ENCODE measurements around the gene MGAT1. TPM values are rescaled to one million over a fixed set of nuclear protein-coding genes. Genes with fewer than 3 reads are reported as not detected.
"Not testable (repeated sequence)": the region's sequence is repeated elsewhere in the genome, so short reads cannot be mapped to it uniquely, and the experiment has no call there.

MGAT1 gene
- total RNA-seq, 1 donor from 2014 or later = 124 TPM

- peak; percentile 61 for DNase-seq
Observed at GRCh38 chr5:180803181-180804128, 849 bp upstream of the MGAT1 start.

GRCh38 chr5:180801596-180802324 lies 846 bp downstream of the MGAT1 start:
- DNase-seq = no peak

GRCh38 chr5:180799902-180800801 lies 2.5 kb downstream of the MGAT1 start:
- peak; percentile 57 for DNase-seq

DNA sequence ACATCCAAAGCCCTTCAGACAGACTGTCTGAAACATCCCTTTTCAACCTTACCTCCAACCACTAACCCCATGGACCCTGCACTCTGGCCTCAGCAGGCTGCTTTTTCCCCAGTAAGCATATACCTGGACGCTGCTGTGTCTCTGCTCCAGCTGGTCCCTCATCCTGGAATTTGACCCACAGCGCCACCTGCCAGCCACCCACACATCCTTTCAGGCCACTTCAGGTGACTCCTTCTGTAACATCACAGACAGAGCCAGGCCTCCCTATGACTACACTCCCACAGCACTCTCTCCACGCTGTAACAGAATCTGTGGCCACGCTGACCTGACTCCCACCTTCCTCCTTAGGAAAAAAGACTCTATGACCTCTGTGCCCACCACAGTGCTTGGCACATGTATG lies 3.4 kb downstream of the MGAT1 start:
- DNase-seq = peak; percentile 53

- DNase-seq = no peak
Observed at GRCh38 chr5:180798193-180798592, 4.4 kb downstream of the MGAT1 start.

DNA sequence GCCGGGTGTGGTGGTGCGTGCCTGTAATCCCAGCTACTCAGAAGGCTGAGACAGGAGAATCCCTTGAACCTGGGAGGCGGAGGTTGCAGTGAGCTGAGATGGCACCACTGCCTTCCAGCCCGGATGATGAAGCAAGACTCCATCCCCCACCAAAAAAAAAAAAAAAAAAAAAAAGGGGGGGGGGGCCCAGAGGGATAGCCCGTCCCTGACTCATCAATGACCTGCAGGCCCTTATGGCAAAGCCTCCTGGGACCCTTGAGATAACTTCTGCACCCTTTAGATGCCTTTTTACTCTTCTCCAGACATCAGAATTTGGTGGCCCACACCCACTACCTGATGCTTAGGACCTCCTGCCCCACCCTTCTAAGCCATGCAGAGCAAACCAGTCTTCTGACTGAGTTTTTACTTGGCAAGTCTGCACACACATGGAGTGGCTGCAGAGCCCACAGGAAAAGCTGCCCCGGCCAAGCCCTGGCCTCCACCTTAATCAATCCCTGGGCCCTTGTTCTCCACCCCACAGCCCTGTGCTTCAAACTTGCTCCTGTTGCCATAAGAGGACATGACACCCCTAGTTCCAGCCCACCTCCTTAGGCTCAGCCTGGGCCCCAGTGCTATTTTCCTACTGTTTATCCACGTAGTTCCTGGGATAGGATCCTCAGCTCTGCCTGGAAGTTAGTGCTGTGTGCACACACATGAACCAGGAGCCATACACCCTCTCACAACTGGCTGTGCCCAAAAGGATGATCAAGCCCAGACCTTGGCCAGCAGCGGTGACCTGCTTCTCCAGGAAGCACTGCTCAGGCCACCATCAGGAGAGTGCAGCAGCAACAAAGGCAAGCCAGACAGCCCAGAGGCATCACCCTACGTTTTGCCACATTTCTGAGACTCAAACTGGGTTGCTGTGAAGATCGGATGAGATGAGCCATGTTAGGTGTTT lies 5.1 kb downstream of the MGAT1 start:
- DNase-seq = no peak

- DNase-seq = no peak
Observed at GRCh38 chr5:180795771-180796313, 6.8 kb downstream of the MGAT1 start.

- DNase-seq = no peak
Observed at GRCh38 chr5:180792965-180793287, 9.7 kb downstream of the MGAT1 start.

- no peak for DNase-seq
Observed at GRCh38 chr5:180792287-180792964, 10.2 kb downstream of the MGAT1 start.

GRCh38 chr5:180791611-180792213 lies 10.9 kb downstream of the MGAT1 start:
- no peak for DNase-seq

GRCh38 chr5:180790524-180790923 lies 12.1 kb downstream of the MGAT1 start:
- DNase-seq = no peak

GRCh38 chr5:180790020-180790419 lies 12.6 kb downstream of the MGAT1 start:
- peak; percentile 38 for DNase-seq

DNA sequence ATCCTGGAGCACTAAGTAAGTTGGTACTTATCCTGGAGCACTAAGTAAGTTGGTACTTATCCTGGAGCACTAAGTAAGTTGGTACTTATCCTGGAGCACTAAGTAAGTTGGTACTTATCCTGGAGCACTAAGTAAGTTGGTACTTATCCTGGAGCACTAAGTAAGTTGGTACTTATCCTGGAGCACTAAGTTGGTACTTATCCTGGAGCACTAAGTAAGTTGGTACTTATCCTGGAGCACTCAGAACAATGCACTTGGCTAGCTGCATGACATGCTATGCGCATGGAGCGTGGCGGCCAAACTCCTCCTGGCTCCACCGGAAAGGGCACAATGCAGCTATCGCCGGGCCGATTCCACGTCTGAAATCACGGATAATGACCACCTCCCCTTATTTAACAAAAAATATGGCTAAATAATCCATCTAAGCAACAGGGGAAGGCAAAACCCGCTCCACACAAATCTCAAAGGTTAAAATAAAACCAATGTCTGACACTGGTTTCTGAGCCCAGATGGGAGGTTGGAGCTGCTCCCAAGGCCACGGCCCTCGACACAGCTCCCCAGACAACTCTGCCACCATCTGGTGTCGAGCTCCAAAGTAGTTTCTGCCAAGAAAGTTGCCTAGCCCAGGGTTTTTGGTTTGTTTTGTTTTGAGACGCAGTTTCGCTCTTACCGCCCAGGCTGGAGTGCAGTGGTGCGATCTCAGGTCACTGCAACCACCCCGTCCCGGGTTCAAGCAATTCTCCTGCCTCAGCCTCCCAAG lies 13.8 kb downstream of the MGAT1 start:
- DNase-seq = not testable (repeated sequence)

GRCh38 chr5:180787711-180788431 lies 14.7 kb downstream of the MGAT1 start:
- no peak for DNase-seq

DNA sequence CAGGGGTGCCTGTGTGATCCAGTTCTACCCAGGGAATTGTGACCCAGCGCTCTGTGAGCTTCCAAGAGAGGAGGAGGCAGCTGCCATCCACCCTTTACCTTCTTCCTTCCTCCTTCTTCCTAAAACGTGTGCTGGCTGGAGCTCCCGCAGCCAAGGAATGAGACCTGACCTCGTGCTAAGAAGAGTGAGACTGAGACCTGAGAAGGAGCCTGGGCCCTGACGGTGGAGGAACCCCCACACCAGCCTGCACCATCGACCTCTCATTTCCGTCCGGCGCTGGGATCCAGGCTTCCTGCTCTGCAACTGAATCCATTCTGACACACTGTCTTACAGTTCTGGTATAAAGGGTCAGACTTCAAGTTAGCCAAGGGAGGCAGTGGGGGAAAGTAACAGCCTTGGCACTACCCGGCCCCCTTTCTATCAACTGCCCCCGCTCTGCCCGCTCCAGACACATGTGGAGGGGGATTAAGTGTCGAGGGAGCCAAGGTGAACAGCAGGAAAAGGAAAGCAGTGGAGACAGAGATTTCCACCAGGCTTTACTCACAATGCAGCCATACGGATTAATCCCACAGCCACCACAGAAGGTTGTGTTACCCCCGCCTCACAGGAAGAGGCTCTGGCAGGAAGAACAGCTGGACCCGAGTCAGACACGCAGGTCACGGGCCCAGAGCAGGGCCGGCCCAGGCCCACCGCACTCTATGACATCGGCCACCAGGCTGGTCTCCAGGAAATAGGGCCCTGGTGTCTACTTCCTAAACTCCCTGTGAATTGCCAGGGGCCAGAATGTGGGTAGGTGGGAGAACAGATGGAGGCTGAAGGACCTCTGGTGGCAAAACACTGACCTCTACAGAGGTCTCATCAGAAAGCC lies 15.8 kb downstream of the MGAT1 start:
- DNase-seq = peak; percentile 79

DNA sequence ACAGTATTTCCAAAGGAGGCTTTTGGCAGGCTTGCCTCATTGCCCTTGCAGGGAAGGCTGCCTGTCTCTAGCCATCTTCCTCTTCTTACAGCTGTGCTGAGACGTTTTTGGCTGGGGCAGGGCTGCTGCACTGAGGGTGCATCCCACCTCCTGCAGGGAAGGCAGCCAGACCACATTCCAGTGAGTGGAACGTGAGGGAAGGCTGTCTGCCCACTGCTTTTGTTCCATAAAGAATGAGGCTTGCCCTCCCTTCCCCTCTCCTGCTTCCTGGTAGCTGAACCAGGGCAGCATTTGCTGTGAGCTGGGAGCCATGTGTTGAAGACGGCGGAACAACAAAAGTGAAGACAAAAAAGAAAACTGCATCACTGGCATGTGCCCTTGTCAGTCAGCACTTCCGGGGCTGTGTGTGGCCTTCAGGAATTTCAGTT lies 16.8 kb downstream of the MGAT1 start:
- DNase-seq = peak; percentile 79

DNA sequence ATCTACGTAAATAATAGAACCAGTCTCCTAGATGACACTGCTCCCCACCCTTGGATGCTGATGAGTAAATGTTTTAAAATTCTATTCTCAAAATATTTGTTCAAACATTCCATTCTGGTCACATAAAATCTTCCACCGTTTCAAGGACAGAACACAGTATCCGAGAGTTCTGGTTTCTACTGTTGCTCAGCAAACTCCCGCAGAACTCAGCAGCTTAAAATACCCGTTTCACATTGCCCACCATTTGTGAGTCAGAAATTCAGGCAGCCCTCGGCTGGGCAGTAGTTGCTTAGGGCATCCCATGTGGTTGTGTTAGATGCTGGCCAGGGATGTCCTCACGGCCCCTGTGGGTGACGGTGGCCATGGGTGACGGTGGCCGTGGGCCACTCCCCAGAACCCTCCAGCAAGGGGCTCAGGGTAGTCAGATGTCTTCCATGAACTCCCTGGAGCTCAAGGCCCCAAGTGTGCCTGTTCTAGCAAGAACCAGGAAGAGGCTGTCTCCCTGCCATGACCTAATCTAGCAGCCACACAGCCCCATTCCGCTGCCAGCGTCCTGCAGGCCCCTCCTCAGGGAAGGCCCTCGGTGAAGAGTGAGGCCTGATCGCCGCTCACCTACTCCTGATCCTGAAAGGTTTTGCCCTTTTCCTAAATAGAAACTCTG lies 17.4 kb downstream of the MGAT1 start:
- DNase-seq = peak; percentile 46

Data from dermis blood vessel endothelial cell (primary cell).